Prostate gland (tissue), 2 donors: Measurements from ENCODE around the gene TIGD1.
"Not testable (repeated sequence)": the region's sequence is repeated elsewhere in the genome, so short reads cannot be mapped to it uniquely, and the experiment has no call there.

Experiments
- CTCF ChIP-seq, 4 experiments: fragments of 200-600 bp in 2 of 4; fragments of 450-650 bp in 2 of 4; sonication (generic) in 2 of 4; IDR thresholded peaks; 1 replicate in 3 of 4; 2 replicates in 1 of 4; pipeline ENCODE4 v1.5.1; 2016 to 2019; ENCODE audit warnings: antibody characterized with exemption in 4 of 4, mild to moderate bottlenecking in 2 of 4, moderate library complexity in 2 of 4
- POLR2AphosphoS5 ChIP-seq: sonication (generic); formaldehyde crosslinking; IDR thresholded peaks from one replicate; pipeline ENCODE4 v1.6.1; 2017; ENCODE audit warnings: antibody characterized with exemption

DNA sequence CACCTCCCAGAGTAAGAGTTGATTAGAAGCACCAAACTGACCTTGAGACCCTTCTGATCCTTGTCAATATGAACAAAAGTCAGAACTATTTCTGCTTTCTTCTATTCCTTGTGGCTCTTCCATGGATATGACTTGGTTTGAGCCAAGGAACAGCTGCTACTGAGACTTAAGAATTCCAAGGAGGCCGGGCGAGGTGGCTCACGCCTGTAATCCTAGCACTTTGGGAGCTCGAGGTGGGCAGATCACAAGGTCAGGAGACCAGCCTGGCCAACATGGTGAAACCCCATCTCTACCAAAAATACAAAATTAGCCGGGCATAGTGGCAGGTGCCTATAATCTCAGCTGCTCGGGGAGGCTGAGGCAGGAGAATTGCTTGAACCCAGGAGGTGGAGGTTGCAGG, 20.1 kb upstream of the TIGD1 start:
- not testable (repeated sequence) for TF ChIP-seq CTCF (IDR thresholded peaks at IDR 0.05); POLR2AphosphoS5
